B cell (primary cell): ENCODE measurements around the gene NRG4. TPM values are rescaled to one million over a fixed set of nuclear protein-coding genes. Genes with fewer than 3 reads are reported as not detected.

Source experiments
- ATAC-seq: fragments of 200-7000 bp; cut with Tn5 transposase; one replicate; pipeline ENCODE4 v1.10.0; 2021; ENCODE audit warnings: low read depth, mild to moderate bottlenecking, moderate number of reproducible peaks, moderate library complexity
- CTCF ChIA-PET: fragments of 350-600 bp; sonication (Branson Sonifier 250); formaldehyde crosslinking; loops from one replicate; lab custom pipeline; 2021; ENCODE audit warnings: antibody characterized with exemption, inconsistent platforms; lab: Charles Lee
- POLR2A ChIA-PET: fragments of 350-600 bp; sonication (Branson Sonifier 250); formaldehyde crosslinking; loops from one replicate; lab custom pipeline; 2021; ENCODE audit warnings: antibody characterized with exemption; lab: Charles Lee
- DNase-seq: peaks from one replicate; pipeline ENCODE4 v3.0.0; 2013
- H2AFZ ChIP-seq: 2 replicates; pipeline ENCODE4 v1.6.1; 2012; ENCODE audit warnings: mild to moderate bottlenecking, low read depth, low read length; ENCODE audit not compliant: insufficient read depth, poor library complexity, severe bottlenecking
- H3K27ac ChIP-seq, 2 donors: 1 replicate in 1 of 2; 2 replicates in 1 of 2; pipeline ENCODE4 v1.5.1; 2012 to 2013; ENCODE audit warnings: low read length in 2 of 2, mild to moderate bottlenecking in 2 of 2, moderate library complexity in 1 of 2
- H3K27me3 ChIP-seq, 4 experiments: fragments of 200-600 bp in 1 of 4; sonication (generic) in 1 of 4; replicated peaks in 1 of 4; 1 replicate in 2 of 4; 2 replicates in 2 of 4; pipeline versions ENCODE4 v1.6.1 to v1.7.0; 2013 to 2016; ENCODE audit warnings: low read length in 3 of 4, mild to moderate bottlenecking in 2 of 4, mixed read lengths in 1 of 4, moderate library complexity in 1 of 4; ENCODE audit not compliant: insufficient read depth in 4 of 4, control insufficient read depth in 3 of 4; ENCODE audit errors: control extremely low read depth in 1 of 4
- H3K36me3 ChIP-seq, 2 experiments: replicated peaks in 1 of 2; 1 replicate in 1 of 2; 2 replicates in 1 of 2; pipeline versions ENCODE4 v1.6.1 to v1.7.1; 2013; ENCODE audit warnings: low read length in 1 of 2; ENCODE audit not compliant: insufficient read depth in 2 of 2, control insufficient read depth in 1 of 2; ENCODE audit errors: control extremely low read depth in 1 of 2, extremely low read depth in 1 of 2
- H3K4me1 ChIP-seq, 2 donors: fragments of 200-600 bp in 1 of 2; sonication (generic) in 1 of 2; 1 replicate in 1 of 2; 2 replicates in 1 of 2; pipeline versions ENCODE4 v1.5.1 to v1.6.1; 2013 to 2017; ENCODE audit warnings: low read length in 2 of 2; ENCODE audit not compliant: control insufficient read depth in 2 of 2, insufficient read depth in 2 of 2
- H3K4me2 ChIP-seq: replicated peaks from 2 replicates; pipeline ENCODE3; 2012; ENCODE audit warnings: mild to moderate bottlenecking, low read depth, low read length; ENCODE audit not compliant: poor library complexity, severe bottlenecking
- H3K4me3 ChIP-seq, 5 experiments: fragments of 200-600 bp in 1 of 5; sonication (generic) in 1 of 5; 1 replicate in 3 of 5; 2 replicates in 2 of 5; pipeline versions ENCODE4 v1.5.1 to v1.7.0; 2011 to 2016; ENCODE audit warnings: low read length in 4 of 5, mild to moderate bottlenecking in 4 of 5, low read depth in 2 of 5, control low read depth in 1 of 5, moderate library complexity in 1 of 5; ENCODE audit not compliant: insufficient read depth in 1 of 5; ENCODE audit errors: control extremely low read depth in 1 of 5, extremely low read depth in 1 of 5
- H3K79me2 ChIP-seq: fragments of 200-600 bp; sonication (generic); one replicate; pipeline ENCODE4 v1.6.0; 2016; ENCODE audit warnings: low read length; ENCODE audit not compliant: control insufficient read depth, insufficient read depth
- H3K9ac ChIP-seq: fragments of 200-600 bp; sonication (generic); 2 replicates; pipeline ENCODE4 v1.6.1; 2017; ENCODE audit warnings: mild to moderate bottlenecking, low read length, moderate library complexity
- H3K9me3 ChIP-seq, 3 donors: one replicate each; pipeline versions ENCODE4 v1.6.1 to v1.7.1; 2013; ENCODE audit warnings: low read length in 2 of 3; ENCODE audit not compliant: control insufficient read depth in 2 of 3, insufficient read depth in 1 of 3; ENCODE audit errors: control extremely low read depth in 1 of 3
- H4K20me1 ChIP-seq: 2 replicates; pipeline ENCODE4 v1.6.0; 2012; ENCODE audit warnings: mild to moderate bottlenecking, low read length; ENCODE audit not compliant: insufficient read depth, control insufficient read depth, poor library complexity, severe bottlenecking
- H3K27ac Mint-ChIP-seq: one replicate; pipeline ENCODE4 v1.8.0; 2021; ENCODE audit warnings: mixed read lengths
- H3K27me3 Mint-ChIP-seq: one replicate; pipeline ENCODE4 v1.8.0; 2021; ENCODE audit warnings: mixed read lengths
- H3K4me1 Mint-ChIP-seq: one replicate; pipeline ENCODE4 v1.8.0; 2021; ENCODE audit warnings: mixed read lengths
- H3K4me3 Mint-ChIP-seq: one replicate; pipeline ENCODE4 v1.8.0; 2021; ENCODE audit warnings: mixed read lengths
- H3K9me3 Mint-ChIP-seq: one replicate; pipeline ENCODE4 v1.8.0; 2022; ENCODE audit warnings: mixed read lengths; ENCODE audit not compliant: insufficient read depth
- EZH2 ChIP-seq: IDR thresholded peaks from 2 replicates; pipeline ENCODE4 v1.6.1; 2012; ENCODE audit warnings: borderline replicate concordance, low read depth, mild to moderate bottlenecking, moderate library complexity, low read length; ENCODE audit not compliant: insufficient read depth, poor library complexity, severe bottlenecking
- WGBS: methylation state at CpG from one replicate; pipeline ENCODE4 v1.1.5; 2013; ENCODE audit warnings: missing lambda C conversion rate; ENCODE audit not compliant: insufficient coverage; 5-methylcytosine and 5-hydroxymethylcytosine counted together
- intact Hi-C: fragments of 100-400 bp; cut with micrococcal nuclease; formaldehyde crosslinking; loops from one replicate; pipeline ENCODE4 v1.10.0; 2022
- polyA plus RNA-seq: library from polyadenylated mRNA; depleted of rRNA; stranded (reverse); fragments of >200 nt; gene quantifications from 2 replicates; pipeline ENCODE4 v1.2.3, GENCODE V29; 2012
- total RNA-seq, 2 donors: library from RNA; stranded (reverse); fragments of 120-200 nt in 1 of 2; gene quantifications; 1 replicate in 1 of 2; 2 replicates in 1 of 2; pipeline versions ENCODE4 v1.2.3 to v1.2.4, GENCODE V29; 2013 to 2022
- TF ChIP-seq, protein P1 (sequence below): fragments of 200-600 bp; IDR thresholded peaks from one replicate; pipeline ENCODE4 v1.8.0; 2022; ENCODE audit warnings: antibody characterized with exemption, mild to moderate bottlenecking

The NRG4 gene
- total and polyA plus RNA-seq, 2 donors (not counting 1 experiment from before 2014, with no cell fraction given) = 0.37 TPM; not detected in 1

DNA sequence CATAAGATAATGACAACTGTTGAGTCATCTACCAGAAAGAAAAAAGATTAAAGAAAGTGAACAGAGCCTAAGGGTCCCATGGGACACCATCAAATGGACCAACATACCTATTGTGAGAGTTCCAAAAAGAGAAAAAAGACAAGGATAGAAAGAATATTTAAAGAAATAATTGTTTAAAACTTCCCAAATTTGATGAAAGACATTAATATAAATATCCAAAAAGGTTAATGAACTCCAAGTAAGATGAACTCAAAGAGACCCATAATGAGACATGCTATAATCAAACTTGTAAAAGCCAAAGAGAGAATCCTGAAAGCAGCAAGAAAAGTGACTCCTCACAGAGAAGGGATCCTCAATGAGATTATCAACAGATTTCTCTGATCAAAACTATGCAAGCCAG, 8.9 kb downstream of the NRG4 start:
- Histone ChIP-seq H3K27me3 (peaks cover 0 to 6% (median 0%) of the 10 kb centered on the region in 4 experiments), H3K4me2 (no peak overlapping the region), H2AFZ (no peak overlapping the region), H3K4me1 (no peaks in the 10 kb centered on the region), H3K27ac (no peak overlapping the region), H4K20me1 (no peaks in the 10 kb centered on the region), H3K9me3 (no peaks in the 10 kb centered on the region), H3K79me2 (no peaks in the 10 kb centered on the region), H3K9ac (no peak overlapping the region), H3K36me3 (no peaks in the 10 kb centered on the region), H3K4me3 (no peak overlapping the region)
- H3K4me3 Mint-ChIP-seq = no peak overlapping the region
- peaks cover 15% of the 10 kb centered on the region for H3K27me3 Mint-ChIP-seq
- intact Hi-C loops = no loop called here
- no peaks in the 10 kb centered on the region for H3K4me1 Mint-ChIP-seq
- no peak for ATAC-seq
- TF ChIP-seq EZH2 = no peak
- TF ChIP-seq, protein P1, sequence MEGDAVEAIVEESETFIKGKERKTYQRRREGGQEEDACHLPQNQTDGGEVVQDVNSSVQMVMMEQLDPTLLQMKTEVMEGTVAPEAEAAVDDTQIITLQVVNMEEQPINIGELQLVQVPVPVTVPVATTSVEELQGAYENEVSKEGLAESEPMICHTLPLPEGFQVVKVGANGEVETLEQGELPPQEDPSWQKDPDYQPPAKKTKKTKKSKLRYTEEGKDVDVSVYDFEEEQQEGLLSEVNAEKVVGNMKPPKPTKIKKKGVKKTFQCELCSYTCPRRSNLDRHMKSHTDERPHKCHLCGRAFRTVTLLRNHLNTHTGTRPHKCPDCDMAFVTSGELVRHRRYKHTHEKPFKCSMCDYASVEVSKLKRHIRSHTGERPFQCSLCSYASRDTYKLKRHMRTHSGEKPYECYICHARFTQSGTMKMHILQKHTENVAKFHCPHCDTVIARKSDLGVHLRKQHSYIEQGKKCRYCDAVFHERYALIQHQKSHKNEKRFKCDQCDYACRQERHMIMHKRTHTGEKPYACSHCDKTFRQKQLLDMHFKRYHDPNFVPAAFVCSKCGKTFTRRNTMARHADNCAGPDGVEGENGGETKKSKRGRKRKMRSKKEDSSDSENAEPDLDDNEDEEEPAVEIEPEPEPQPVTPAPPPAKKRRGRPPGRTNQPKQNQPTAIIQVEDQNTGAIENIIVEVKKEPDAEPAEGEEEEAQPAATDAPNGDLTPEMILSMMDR = no peak
- H3K9me3 Mint-ChIP-seq = no peaks in the 10 kb centered on the region
- no peak for DNase-seq
- CTCF ChIA-PET = no interaction called here
- no peak overlapping the region for H3K27ac Mint-ChIP-seq
- POLR2A ChIA-PET = no interaction called here

DNA sequence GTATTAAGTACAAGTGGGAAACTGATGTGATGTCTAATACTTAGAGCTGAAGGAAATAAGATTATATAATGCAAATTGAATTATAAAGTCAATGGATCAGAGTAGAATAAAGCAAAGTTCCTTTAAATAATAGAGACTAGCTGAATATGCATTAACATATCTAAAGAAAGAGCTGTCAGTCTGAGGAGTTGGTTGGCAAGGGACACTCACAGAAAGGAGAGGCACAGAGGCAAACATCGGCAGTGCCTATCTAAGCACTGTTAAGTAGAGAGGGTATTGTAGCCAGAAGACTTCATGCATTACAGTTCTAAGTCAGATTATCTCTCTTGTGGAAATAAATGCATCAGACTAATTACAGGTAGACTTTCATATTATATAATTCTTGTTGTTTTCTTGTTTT, 16.6 kb downstream of the NRG4 start:
- TF ChIP-seq EZH2 = no peak
- TF ChIP-seq, protein P1 = no peak
- no peak overlapping the region for H3K4me2 ChIP-seq
- ChIA-PET CTCF (no interaction called here), POLR2A (no interaction called here)
- Mint-ChIP-seq H3K4me3 (no peak overlapping the region), H3K4me1 (no peaks in the 10 kb centered on the region), H3K9me3 (no peaks in the 10 kb centered on the region), H3K27me3 (peaks cover 11% of the 10 kb centered on the region), H3K27ac (no peak overlapping the region)
- peaks cover 0 to 5% (median 2%) of the 10 kb centered on the region in 3 donors for H3K9me3 ChIP-seq
- no peak overlapping the region for H2AFZ ChIP-seq
- WGBS = no CpG with 5 or more reads among the region's 1 CpG
- no peak overlapping the region for H3K9ac ChIP-seq
- H3K4me3 ChIP-seq = no peak overlapping the region
- intact Hi-C loops = no loop called here
- no peak for DNase-seq
- H3K36me3 ChIP-seq = no peaks in the 10 kb centered on the region
- no peaks in the 10 kb centered on the region for H3K4me1 ChIP-seq
- no peak for ATAC-seq
- H3K27me3 ChIP-seq = peaks cover 0 to 2% (median 0%) of the 10 kb centered on the region in 4 experiments
- H4K20me1 ChIP-seq = no peaks in the 10 kb centered on the region
- H3K27ac ChIP-seq = no peak overlapping the region
- H3K79me2 ChIP-seq = no peaks in the 10 kb centered on the region
